ENCODE measurements around the gene ABR.

ABR gene

DNA sequence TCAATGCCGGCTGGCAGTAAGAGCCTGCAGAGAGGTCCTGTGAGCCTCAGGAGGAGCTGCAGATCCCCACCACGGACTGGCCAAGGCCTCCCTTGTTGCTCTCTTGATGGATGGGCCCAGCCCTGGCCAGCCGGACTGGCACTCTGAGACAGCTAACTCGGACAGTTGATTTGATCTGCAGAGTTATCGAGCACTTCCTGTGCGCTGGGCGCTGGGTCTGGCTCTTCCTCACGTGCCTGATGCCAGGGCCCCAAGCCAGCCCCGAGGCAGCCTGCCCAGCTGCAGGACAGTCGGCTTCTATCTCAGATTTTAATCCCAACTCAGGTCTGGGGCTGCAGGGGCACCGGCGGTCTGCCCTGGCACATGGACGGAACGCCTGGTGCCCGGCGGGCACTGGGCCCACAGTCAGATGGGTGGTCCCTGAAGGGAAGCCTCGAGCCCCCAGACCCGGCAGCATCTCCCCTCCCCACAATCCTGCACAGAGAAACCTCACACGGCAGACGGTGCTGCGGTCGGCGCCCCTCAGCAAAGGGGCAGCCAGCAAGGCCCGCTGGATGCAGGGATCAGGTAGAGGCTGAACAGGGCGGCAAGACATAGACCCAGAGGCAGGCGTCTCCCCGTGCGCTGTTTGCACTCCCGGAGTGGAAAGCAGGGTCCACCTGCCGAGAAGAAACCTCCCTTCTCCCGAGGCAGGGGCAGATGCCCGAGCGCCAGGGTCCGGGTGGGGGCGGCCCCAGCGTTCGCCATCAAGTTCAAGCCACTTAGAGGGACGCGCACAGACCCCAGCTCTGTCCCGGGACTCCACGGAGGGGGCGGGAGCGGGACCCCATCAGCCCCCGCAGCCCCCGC is 148.9 kb downstream of the ABR start:
- DNase-seq (ENCODE audit: low spot score), result no peak

DNA sequence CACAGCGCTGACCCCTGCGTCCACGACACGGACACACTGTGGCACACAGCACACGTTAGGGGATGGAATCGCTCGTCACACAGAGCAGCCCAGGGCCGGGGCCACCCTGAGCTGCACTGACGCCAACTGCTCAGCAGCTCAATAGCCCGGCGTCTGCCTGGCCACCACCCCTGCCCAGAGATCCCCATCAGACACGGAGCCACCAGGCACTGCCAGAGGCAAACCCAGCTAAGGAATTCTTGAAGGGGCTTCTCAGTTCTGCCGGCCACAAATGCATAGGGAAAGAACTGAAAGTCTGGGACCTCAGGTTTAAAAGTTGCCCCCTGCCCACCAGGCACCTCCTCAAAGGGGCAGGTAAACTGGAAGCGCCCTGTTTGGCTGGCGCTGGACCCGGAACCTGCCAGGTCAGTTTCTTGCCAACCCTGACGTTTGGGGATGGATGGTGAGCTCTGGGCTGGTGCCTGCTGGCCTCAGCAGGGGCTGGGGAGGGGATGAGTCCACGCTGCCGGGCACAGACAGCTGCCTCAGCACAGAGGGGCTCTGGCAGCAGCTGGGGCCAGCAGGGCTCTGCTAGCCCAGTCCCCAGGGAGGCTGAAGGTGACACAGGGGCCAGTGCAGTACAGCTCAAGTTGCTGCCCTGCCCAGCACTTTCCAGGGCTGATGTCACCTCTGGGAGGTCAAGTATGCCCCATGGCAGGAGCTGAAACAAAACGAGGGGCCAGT is 149.7 kb downstream of the ABR start:
- no peak for DNase-seq (ENCODE audit: low spot score)

GRCh38 chr17:1029196-1029921 is 150.4 kb downstream of the ABR start:
- no peak for DNase-seq (ENCODE audit: low spot score)

- DNase-seq (ENCODE audit: low spot score), result no peak
Observed at GRCh38 chr17:1027044-1027443, 152.7 kb downstream of the ABR start.

DNA sequence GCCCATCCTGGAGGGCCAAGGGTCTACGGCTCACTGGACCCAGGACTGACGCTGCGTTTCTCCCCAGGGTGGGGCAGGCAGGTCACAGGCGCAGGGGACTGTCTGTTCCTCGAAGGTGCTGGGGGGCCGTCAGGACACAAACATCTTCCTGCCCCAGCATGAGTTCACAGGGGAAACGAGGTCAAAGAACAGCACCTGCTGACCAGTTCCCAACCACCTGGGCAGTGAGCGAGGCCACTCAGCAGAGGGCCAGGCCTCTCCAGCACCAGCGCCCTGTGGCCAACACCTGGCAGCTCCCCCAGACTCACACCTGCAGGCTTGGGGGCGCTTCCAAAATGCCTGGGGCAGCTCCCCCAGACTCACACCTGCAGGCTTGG is 153.2 kb downstream of the ABR start:
- DNase-seq (ENCODE audit: low spot score), result no peak

GRCh38 chr17:1025733-1026598 is 153.8 kb downstream of the ABR start:
- no peak for DNase-seq (ENCODE audit: low spot score)

DNA sequence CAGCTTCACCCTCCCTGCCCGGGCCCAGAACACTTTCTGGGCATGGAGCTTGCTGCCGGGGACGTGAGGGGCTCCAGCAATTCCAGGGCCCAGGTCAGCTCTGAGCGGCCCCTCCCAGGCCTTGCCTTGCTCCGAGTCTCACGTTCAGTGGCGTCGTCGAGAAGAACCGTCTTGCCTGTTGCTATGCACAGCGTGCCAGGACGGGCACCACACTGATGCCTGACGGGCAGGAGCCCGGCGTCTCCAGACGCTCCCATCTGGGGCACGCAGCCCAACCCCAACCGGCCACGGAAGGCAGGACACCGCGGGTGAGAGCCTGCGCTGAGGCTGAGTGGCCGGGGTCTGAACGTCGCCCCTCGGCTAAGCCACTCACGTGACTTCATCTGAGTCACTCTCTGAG is 155.7 kb downstream of the ABR start:
- no peak for DNase-seq (ENCODE audit: low spot score)

GRCh38 chr17:1022278-1023024 is 157.3 kb downstream of the ABR start:
- DNase-seq (ENCODE audit: low spot score), result no peak

- no peak for DNase-seq (ENCODE audit: low spot score)
Observed at GRCh38 chr17:1021147-1021546, 158.6 kb downstream of the ABR start.

GRCh38 chr17:1019451-1019850 is 160.3 kb downstream of the ABR start:
- DNase-seq (ENCODE audit: low spot score), result no peak

- no peak for DNase-seq (ENCODE audit: low spot score)
Observed at GRCh38 chr17:1018547-1018946, 161.2 kb downstream of the ABR start.

DNA sequence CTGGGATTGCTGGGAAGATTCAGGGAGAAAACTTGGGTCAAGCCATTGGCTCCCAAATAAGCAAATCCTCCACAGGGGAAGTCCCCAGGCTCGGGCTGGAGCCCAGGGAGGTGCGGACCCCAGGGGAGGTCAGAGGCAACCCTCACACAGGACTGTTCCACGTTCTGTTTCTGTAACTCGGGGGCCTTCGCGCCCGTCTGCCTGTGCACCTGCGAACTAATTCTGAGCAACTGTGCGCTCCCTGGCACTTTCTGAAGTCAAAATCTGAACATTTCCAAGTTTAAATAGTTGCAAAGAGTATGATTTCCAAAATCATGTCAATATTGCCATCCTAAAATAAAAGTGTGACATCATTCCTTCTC is 166.1 kb downstream of the ABR start:
- no peak for DNase-seq (ENCODE audit: low spot score)

- no peak for DNase-seq (ENCODE audit: low spot score)
Observed at GRCh38 chr17:1012823-1013728, 166.7 kb downstream of the ABR start.

- DNase-seq (ENCODE audit: low spot score), result no peak
Observed at GRCh38 chr17:1011760-1012735, 167.7 kb downstream of the ABR start.

DNA sequence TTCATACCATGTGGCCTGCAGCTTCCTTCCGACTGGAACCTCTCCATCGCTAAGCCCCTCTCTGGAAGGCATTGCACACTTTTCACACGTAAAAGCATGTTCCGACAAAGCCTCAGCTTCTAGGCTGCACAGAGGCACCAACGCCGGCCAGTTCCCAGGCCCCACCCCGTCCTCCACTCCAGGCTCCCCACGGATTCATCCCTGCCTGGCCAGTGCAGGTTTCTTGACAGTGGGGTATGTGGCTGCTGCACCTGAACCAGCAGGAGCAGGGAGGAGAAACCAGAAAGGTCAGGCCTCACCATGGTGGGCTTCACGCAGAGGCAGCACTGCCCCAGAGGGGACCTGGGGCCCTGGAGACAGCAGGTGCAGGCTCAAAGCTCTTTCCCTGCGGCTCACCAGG is 168.6 kb downstream of the ABR start:
- DNase-seq (ENCODE audit: low spot score), result no peak

- DNase-seq (ENCODE audit: low spot score), result no peak
Observed at GRCh38 chr17:1010586-1010985, 169.2 kb downstream of the ABR start.

DNA sequence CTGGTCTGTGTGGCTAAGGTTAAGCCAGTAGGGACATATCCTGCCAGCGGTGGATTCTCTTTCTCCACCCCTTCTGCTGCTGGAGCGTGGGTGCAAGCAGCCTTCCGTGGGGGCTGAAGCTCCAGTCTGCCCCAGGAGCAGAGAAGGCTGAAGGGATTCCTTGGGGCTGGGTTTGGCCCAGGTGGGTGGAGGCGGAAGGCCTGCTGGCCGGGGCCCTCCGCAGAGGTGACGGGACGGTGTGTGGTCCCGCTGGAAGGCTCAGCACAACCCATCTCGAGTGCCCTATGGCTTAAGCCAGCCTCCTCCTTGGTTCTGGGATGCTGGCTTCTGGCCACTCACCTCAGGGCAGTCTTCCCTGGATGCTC is 169.7 kb downstream of the ABR start:
- DNase-seq (ENCODE audit: low spot score), result no peak

DNA sequence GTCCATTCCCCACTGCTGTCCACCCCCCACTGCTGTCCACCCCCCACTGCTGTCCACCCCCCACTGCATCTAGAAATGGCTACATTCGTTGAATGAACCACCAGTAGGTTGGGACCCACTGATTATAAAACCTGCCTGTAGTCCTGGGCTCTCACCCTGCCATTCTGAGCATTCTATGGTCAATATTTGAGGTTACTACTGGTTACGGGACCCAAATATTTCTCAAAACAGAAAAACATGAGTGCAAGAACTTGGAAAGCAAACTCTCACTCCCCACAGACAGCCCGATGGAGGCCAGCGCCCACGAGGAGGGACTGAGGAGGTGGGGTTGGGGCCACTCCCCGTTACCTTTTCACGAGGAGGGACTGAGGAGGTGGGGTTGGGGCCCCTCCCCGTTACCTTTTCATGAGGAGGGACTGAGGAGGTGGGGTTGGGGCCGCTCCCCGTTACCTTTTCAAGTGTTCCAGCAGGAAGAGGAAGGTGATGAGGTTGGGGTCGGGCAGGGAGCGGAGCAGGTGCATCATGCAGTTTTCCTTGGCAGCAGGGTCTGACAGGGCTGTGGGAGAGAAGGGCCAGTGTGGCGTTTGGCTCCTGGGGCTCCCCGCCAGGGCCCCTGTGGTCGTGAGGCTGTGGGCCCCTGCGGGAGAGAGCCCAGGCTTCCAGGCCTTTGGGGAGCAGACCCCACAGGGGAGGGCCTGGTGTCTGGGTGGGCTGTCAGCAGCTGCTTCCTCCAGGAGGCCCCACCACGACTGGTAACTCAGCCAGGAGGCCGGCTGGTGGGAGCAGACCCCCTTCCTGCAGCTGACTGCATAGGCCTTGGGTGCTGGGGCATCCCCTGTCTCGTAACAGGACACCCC is 170.3 kb downstream of the ABR start:
- DNase-seq (ENCODE audit: low spot score), result no peak

Data from cerebellar cortex (tissue), 1 donor.